ENCODE results near the gene TMEM8B. TPM values are rescaled to one million over a fixed set of nuclear protein-coding genes. Genes with fewer than 3 reads are reported as not detected.

TMEM8B gene
- total and polyA plus RNA-seq, 9 of the 15 experiments (the other 6 are each of a cell fraction or from before 2014, with no cell fraction given), result 0.01 to 2.2 (median 1.1) TPM

DNA sequence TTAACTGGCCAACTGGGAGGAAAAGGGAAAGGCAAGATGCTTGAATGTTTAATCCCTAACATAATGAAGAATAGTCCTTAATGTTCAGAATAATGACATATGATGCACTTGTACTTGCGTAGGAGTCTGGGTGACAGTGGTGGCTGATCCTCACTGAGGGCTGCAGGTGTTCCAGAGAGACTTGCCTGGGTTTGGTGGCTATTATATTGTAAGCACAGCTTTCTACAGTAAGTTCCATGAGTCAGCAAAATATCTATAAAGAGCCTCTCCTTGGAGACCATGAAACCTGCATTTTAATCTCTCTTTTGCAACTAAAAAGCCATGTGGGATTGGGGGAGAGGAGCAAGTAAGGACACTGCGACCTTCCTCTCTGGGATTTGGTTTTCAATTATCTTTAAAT lies 39.5 kb upstream of the TMEM8B start (continued):
- TF ChIP-seq, protein P1, sequence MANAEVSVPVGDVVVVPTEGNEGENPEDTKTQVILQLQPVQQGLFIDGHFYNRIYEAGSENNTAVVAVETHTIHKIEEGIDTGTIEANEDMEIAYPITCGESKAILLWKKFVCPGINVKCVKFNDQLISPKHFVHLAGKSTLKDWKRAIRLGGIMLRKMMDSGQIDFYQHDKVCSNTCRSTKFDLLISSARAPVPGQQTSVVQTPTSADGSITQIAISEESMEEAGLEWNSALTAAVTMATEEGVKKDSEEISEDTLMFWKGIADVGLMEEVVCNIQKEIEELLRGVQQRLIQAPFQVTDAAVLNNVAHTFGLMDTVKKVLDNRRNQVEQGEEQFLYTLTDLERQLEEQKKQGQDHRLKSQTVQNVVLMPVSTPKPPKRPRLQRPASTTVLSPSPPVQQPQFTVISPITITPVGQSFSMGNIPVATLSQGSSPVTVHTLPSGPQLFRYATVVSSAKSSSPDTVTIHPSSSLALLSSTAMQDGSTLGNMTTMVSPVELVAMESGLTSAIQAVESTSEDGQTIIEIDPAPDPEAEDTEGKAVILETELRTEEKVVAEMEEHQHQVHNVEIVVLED (CRISPR knock-in tag; IDR thresholded peaks at IDR 0.05), result no peak
- TF ChIP-seq ZKSCAN8 (CRISPR knock-in tag; IDR thresholded peaks at IDR 0.05) (no peak), MAFK (IDR thresholded peaks at IDR 0.05; ENCODE audit: low read length) (peak; percentile 92), ZBTB17 (CRISPR knock-in tag; IDR thresholded peaks at IDR 0.05) (no peak), MCM3 (IDR thresholded peaks at IDR 0.05) (no peak), ZNF766 (CRISPR knock-in tag; conservative IDR thresholded peaks at IDR 0.05) (no peak)

DNA sequence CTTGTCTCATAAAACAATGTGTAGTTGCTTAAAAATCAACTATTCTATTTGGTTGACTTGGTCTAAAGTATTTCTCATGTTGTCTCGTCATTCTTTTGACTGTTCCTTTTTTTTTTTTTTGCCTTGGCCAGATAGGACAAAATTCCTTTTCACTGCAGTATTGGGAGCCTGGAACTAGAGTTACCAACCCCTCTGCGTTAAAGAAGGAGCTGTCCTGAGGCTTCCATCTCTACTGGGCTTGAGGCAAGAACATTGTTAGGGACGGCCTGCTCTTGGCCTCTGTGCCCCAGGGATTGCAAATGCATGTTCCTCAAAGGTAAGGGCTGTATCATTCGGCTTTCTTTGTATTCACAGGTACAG lies 39.0 kb upstream of the TMEM8B start:
- no peaks in the 10 kb centered on the region for H3K9me1 ChIP-seq (ENCODE audit: control insufficient read depth, insufficient read depth, low read length)
- CTCF ChIA-PET (ENCODE audit: low intra/inter-chr PET ratio), result interaction anchor here (0.7 to 2.8 kb wide), 4 partner anchors 24 to 308 kb away, joined by 3 to 28 read pairs (median 10); no protein-coding TSS in a partner anchor
- H3K27ac ChIP-seq (ENCODE audit: extremely low read depth, low read depth, low read length), result 0 out of 3 replicates have a peak overlapping the region, but pooled peaks have one; percentile 37
- intact Hi-C loops (cut with micrococcal nuclease) (loop anchor here (1.0 kb wide), 3 partner anchors 23 to 92 kb away; no protein-coding TSS in a partner anchor), in situ Hi-C loops (cut with MboI) (loop anchor here (10.0 kb wide), 1 partner anchor 95 kb away; no protein-coding TSS in a partner anchor)
- H3K4me3 ChIP-seq, result no peak overlapping the region
- peak; percentile 33 for ATAC-seq
- no peaks in the 10 kb centered on the region for H3K9me3 ChIP-seq (replicated peaks; ENCODE audit: control insufficient read depth, insufficient read depth, low read depth, low read length)
- TF ChIP-seq MAZ (CRISPR knock-in tag; conservative IDR thresholded peaks at IDR 0.05 in 1 of 2, IDR thresholded peaks at IDR 0.05 in 1 of 2) (no peak), HNRNPK (IDR thresholded peaks at IDR 0.05; ENCODE audit: low read depth, low read length, poor library complexity, severe bottlenecking) (no peak), POLR2AphosphoS5 (IDR thresholded peaks at IDR 0.05; ENCODE audit: control insufficient read depth, insufficient read depth, low read depth, low read length) (no peak), TAL1 (IDR thresholded peaks at IDR 0.05) (no peak), TRIM24 (IDR thresholded peaks at IDR 0.05) (no peak)
- TF ChIP-seq, protein P2, sequence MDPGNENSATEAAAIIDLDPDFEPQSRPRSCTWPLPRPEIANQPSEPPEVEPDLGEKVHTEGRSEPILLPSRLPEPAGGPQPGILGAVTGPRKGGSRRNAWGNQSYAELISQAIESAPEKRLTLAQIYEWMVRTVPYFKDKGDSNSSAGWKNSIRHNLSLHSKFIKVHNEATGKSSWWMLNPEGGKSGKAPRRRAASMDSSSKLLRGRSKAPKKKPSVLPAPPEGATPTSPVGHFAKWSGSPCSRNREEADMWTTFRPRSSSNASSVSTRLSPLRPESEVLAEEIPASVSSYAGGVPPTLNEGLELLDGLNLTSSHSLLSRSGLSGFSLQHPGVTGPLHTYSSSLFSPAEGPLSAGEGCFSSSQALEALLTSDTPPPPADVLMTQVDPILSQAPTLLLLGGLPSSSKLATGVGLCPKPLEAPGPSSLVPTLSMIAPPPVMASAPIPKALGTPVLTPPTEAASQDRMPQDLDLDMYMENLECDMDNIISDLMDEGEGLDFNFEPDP (CRISPR knock-in tag; IDR thresholded peaks at IDR 0.05), result no peak
- TF ChIP-seq, protein P3, sequence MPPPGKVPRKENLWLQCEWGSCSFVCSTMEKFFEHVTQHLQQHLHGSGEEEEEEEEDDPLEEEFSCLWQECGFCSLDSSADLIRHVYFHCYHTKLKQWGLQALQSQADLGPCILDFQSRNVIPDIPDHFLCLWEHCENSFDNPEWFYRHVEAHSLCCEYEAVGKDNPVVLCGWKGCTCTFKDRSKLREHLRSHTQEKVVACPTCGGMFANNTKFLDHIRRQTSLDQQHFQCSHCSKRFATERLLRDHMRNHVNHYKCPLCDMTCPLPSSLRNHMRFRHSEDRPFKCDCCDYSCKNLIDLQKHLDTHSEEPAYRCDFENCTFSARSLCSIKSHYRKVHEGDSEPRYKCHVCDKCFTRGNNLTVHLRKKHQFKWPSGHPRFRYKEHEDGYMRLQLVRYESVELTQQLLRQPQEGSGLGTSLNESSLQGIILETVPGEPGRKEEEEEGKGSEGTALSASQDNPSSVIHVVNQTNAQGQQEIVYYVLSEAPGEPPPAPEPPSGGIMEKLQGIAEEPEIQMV (tag; conservative IDR thresholded peaks at IDR 0.05; ENCODE audit: low read depth), result no peak
- TF ChIP-seq, protein P4, sequence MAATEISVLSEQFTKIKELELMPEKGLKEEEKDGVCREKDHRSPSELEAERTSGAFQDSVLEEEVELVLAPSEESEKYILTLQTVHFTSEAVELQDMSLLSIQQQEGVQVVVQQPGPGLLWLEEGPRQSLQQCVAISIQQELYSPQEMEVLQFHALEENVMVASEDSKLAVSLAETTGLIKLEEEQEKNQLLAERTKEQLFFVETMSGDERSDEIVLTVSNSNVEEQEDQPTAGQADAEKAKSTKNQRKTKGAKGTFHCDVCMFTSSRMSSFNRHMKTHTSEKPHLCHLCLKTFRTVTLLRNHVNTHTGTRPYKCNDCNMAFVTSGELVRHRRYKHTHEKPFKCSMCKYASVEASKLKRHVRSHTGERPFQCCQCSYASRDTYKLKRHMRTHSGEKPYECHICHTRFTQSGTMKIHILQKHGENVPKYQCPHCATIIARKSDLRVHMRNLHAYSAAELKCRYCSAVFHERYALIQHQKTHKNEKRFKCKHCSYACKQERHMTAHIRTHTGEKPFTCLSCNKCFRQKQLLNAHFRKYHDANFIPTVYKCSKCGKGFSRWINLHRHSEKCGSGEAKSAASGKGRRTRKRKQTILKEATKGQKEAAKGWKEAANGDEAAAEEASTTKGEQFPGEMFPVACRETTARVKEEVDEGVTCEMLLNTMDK (IDR thresholded peaks at IDR 0.05; ENCODE audit: borderline replicate concordance, insufficient read depth, low read depth, low read length, poor library complexity, severe bottlenecking), result no peak
- POLR2A ChIA-PET, result interaction anchor here (0.6 to 1.5 kb wide), 5 partner anchors 27 to 133 kb away, joined by 3 to 4 read pairs (median 3); no protein-coding TSS in a partner anchor
- no peak overlapping the region for H2AFZ ChIP-seq (ENCODE audit: low read depth, low read length)
- WGBS (ENCODE audit: insufficient coverage, low coverage, missing lambda C conversion rate), result 25% methylated on average over 4 of the region's 4 CpGs
- no peak overlapping the region for H3K4me2 ChIP-seq (ENCODE audit: insufficient read depth, low read length)
- no peak for FAIRE-seq
- no peaks in the 10 kb centered on the region for H3K27me3 ChIP-seq (ENCODE audit: control insufficient read depth in 2 of 2, insufficient read depth in 2 of 2, low read length in 2 of 2)
- H3K79me2 ChIP-seq (ENCODE audit: control insufficient read depth, insufficient read depth, low read length), result no peaks in the 10 kb centered on the region
- no peaks in the 10 kb centered on the region for H4K20me1 ChIP-seq (replicated peaks; ENCODE audit: control insufficient read depth, insufficient read depth, low read length)
- H3K4me1 ChIP-seq (replicated peaks in 1 of 2; ENCODE audit: control insufficient read depth in 2 of 2, insufficient read depth in 2 of 2, low read length in 2 of 2), result peaks cover 6% of the 10 kb centered on the region in 2 experiments; a peak in 4 of 5 replicates
- DNase-seq (ENCODE audit: extremely low read depth in 1 of 4, low spot score in 3 of 4), result no peak
- no peak overlapping the region for H3K9ac ChIP-seq (ENCODE audit: insufficient read depth in 1 of 2, low read depth in 2 of 2, low read length in 2 of 2)
- H3K36me3 ChIP-seq (ENCODE audit: control insufficient read depth, insufficient read depth, low read length), result peaks cover 24% of the 10 kb centered on the region; the same call in 2 of the 3 replicates
- BruUV-seq (replicated peaks), result no TSS peak
